ENCODE data around the gene PAX8. TPM values are rescaled to one million over a fixed set of nuclear protein-coding genes. Genes with fewer than 3 reads are reported as not detected.
A peak's percentile ranks its signal among the peaks of the same experiment; 100 is the strongest.
"Not testable (repeated sequence)": the region's sequence is repeated elsewhere in the genome, so short reads cannot be mapped to it uniquely, and the experiment has no call there.

Gene PAX8
- 2.1 and 5.8 TPM in 2 replicates for total RNA-seq (2014; rRNA removed; shearing (Covaris generic))
- polyA plus RNA-seq (2016; fragmentation: Nextera tagmentation; extraction: Ambion mirVana), result 13.1 and 20.4 TPM in 2 replicates

DNA sequence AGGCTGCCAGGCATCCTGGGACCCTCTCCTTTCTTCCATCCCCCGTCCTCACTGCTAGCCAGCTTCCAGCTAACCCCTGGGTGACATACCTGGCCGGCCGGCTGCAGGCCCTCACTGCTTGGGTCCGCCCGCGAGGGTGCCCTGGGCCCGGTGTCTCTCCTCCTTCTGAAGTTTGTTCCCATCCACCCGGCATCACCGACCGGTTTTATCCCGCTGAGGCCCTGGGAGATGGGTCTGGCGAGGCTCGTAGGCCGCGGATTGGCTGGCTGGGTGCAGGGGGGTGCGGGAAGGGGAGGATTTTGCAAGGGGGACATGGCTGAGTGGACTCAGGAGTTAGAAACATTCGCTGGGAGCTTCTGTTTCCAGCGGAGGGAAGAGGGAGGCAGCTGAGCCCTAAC, at the start of gene PAX8:
Gene PAX8, minus strand, starts transcription at position 180 of the 398 bp plus-strand sequence. CDS start 527 bp downstream, outside the sequence.
- Histone ChIP-seq H4K20me1 (ENCODE audit: insufficient read depth) (no peaks in the 10 kb centered on the region), H3K79me2 (ENCODE audit: insufficient read depth) (no peaks in the 10 kb centered on the region), H2AFZ (no peak within 1 kb of the TSS), H3F3A (ENCODE audit: insufficient read depth) (peaks cover 10% of the 10 kb centered on the region; the same call in 1 of the 2 replicates), H3K27ac (no peak within 1 kb of the TSS), H3K4me3 (no peak within 1 kb of the TSS), H3K36me3 (ENCODE audit: low read depth) (no peaks in the 10 kb centered on the region), H3K9me3 (ENCODE audit: low read depth) (no peaks in the 10 kb centered on the region), H3K27me3 (replicated peaks; ENCODE audit: insufficient read depth) (peaks cover 39% of the 10 kb centered on the region), H3K4me1 (ENCODE audit: insufficient read depth) (peaks cover 20% of the 10 kb centered on the region), H3K4me2 (ENCODE audit: unreplicated experiment) (no peak within 1 kb of the TSS), H3K9ac (no peak within 1 kb of the TSS), H3K9me2 (ENCODE audit: insufficient read depth) (no peaks in the 10 kb centered on the region)
- TF ChIP-seq EZH2phosphoT487 (IDR thresholded peaks at IDR 0.05; ENCODE audit: insufficient read depth, low read depth) (no peak), EZH2 (IDR thresholded peaks at IDR 0.05; ENCODE audit: insufficient read depth, poor library complexity, severe bottlenecking) (no peak)
- 94 to 97% methylated on average over 17 to 18 of the region's 18 CpGs for WGBS, 2 experiments (ENCODE audit: low coverage in 1 of 2, low lambda C conversion rate in 2 of 2, missing lambda C conversion rate in 2 of 2)
- in situ Hi-C loops (cut with MboI), result no loop called here
- DNase-seq, result no peak

DNA sequence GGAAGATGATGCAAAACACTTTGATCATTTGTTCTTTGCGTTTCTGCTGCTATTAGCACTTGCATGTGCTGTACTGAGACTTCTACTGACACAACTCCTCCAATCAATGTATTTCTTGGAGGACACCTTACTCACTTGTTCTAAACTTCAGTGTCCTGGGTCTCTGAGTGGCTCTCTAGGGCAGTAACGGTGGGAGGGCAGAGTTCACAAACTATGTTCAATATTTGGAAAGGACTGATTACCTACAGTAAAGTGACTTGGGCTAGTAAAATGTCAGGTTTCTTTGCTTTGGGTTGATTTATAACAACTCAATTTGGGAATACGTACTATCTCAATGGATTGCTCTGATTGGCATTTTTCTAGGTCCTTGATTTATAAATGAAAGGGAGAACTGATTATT, 49.3 kb upstream of the PAX8 start:
- no peaks in the 10 kb centered on the region for H3K27me3 ChIP-seq (replicated peaks; ENCODE audit: insufficient read depth)
- 98% methylated on average over 3 of the region's 3 CpGs for WGBS, 2 experiments (ENCODE audit: low coverage in 1 of 2, low lambda C conversion rate in 2 of 2, missing lambda C conversion rate in 2 of 2)
- peak overlapping the region; percentile 73; the same call in 1 of the 2 replicates for H3K9ac ChIP-seq
- no peak overlapping the region for H2AFZ ChIP-seq
- in situ Hi-C loops (cut with MboI), result no loop called here
- TF ChIP-seq EZH2phosphoT487 (IDR thresholded peaks at IDR 0.05; ENCODE audit: insufficient read depth, low read depth) (no peak), EZH2 (IDR thresholded peaks at IDR 0.05; ENCODE audit: insufficient read depth, poor library complexity, severe bottlenecking) (no peak)
- H3F3A ChIP-seq (ENCODE audit: insufficient read depth), result peaks cover 54% of the 10 kb centered on the region
- H3K9me3 ChIP-seq (ENCODE audit: low read depth), result no peaks in the 10 kb centered on the region
- H3K27ac ChIP-seq, result peak overlapping the region; percentile 91
- no peak for DNase-seq
- H3K9me2 ChIP-seq (ENCODE audit: insufficient read depth), result no peaks in the 10 kb centered on the region
- no peaks in the 10 kb centered on the region for H4K20me1 ChIP-seq (ENCODE audit: insufficient read depth)
- H3K36me3 ChIP-seq (ENCODE audit: low read depth), result no peaks in the 10 kb centered on the region
- H3K4me1 ChIP-seq (ENCODE audit: insufficient read depth), result peaks cover 57% of the 10 kb centered on the region
- no peaks in the 10 kb centered on the region for H3K79me2 ChIP-seq (ENCODE audit: insufficient read depth)
- H3K4me3 ChIP-seq, result peak overlapping the region; percentile 54
- peak overlapping the region; percentile 73 for H3K4me2 ChIP-seq (ENCODE audit: unreplicated experiment)

DNA sequence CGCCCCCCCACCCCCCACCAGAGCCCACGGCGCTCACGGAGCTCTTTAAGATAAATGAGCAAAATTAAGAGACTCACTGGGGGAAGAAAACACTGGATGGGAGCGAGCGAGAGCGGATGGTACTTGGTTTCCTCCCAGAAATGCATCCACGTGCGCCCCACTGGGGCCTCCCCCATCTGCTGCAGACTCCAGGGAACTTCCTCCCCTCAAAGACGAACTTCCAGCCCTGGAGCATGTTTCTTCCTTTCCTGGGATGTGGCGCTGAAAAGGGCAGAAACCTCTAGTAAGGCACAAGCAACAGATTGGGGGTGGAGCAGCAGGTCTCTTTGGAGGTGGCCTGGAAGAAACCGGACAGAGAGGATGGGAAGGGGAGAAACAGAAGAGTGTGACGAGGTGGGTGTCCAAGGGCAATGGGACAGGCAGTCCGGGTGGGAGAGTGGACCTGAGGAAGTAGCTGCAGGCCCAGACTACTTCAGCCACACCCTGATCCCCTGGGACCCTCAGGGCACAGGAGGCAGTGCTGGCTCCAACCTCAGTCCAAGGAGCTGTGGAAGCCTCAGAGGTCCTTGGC, 46.5 kb upstream of the PAX8 start:
- in situ Hi-C loops (cut with MboI); H3K79me2 ChIP-seq (ENCODE audit: insufficient read depth); H4K20me1 ChIP-seq (ENCODE audit: insufficient read depth); H3K27me3 ChIP-seq (replicated peaks; ENCODE audit: insufficient read depth); H3K9me3 ChIP-seq (ENCODE audit: low read depth); H3K36me3 ChIP-seq (ENCODE audit: low read depth); H3K9me2 ChIP-seq (ENCODE audit: insufficient read depth): not testable (repeated sequence)
- Histone ChIP-seq H3K4me2 (ENCODE audit: unreplicated experiment) (peak overlapping the region; percentile 89), H2AFZ (peak overlapping the region; percentile 78), H3K4me3 (peak overlapping the region; percentile 73), H3K27ac (peak overlapping the region; percentile 71), H3K9ac (peak overlapping the region; percentile 76), H3F3A (ENCODE audit: insufficient read depth) (peaks cover 47% of the 10 kb centered on the region), H3K4me1 (ENCODE audit: insufficient read depth) (peaks cover 49% of the 10 kb centered on the region)
- peak; percentile 17 for DNase-seq
- WGBS, 2 experiments (ENCODE audit: low coverage in 1 of 2, low lambda C conversion rate in 2 of 2, missing lambda C conversion rate in 2 of 2), result 7 to 12% methylated on average over 14 of the region's 14 CpGs

DNA sequence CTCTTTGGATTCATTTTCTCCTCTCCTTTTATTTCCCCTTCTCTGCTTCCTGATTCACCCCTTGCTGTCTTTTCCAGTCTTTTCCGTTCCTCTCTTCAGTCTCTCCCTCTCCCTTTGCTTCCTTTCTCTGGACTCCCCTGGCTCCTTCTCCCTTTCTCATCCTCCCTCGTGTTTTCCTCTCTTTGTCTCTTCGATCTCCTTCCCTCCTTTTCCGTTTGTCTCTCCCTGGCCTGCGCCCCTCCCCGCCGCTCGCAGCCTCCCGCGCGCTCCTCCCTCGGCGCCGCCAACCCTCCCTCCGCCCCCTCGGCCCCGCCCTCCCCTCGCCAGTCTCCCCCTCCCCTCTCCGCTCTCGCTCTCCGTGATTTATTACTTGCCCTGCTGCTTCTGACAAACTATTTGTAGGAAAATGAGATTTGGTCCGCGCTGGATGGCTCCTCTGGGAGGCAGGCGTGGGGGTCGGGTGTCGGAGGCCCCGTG, 46.0 kb upstream of the PAX8 start:
- Histone ChIP-seq H4K20me1 (ENCODE audit: insufficient read depth) (no peaks in the 10 kb centered on the region), H3K27ac (peak overlapping the region; percentile 71), H3K4me2 (ENCODE audit: unreplicated experiment) (peak overlapping the region; percentile 89), H2AFZ (peak overlapping the region; percentile 78), H3K79me2 (ENCODE audit: insufficient read depth) (no peaks in the 10 kb centered on the region), H3K9me2 (ENCODE audit: insufficient read depth) (no peaks in the 10 kb centered on the region), H3K27me3 (replicated peaks; ENCODE audit: insufficient read depth) (no peaks in the 10 kb centered on the region), H3K9ac (peak overlapping the region; percentile 76), H3K4me1 (ENCODE audit: insufficient read depth) (peaks cover 44% of the 10 kb centered on the region), H3K9me3 (ENCODE audit: low read depth) (no peaks in the 10 kb centered on the region), H3K36me3 (ENCODE audit: low read depth) (no peaks in the 10 kb centered on the region), H3K4me3 (peak overlapping the region; percentile 73), H3F3A (ENCODE audit: insufficient read depth) (peaks cover 42% of the 10 kb centered on the region)
- no peak for TF ChIP-seq EZH2phosphoT487 (IDR thresholded peaks at IDR 0.05; ENCODE audit: insufficient read depth, low read depth)
- TF ChIP-seq EZH2 (IDR thresholded peaks at IDR 0.05; ENCODE audit: insufficient read depth, poor library complexity, severe bottlenecking), result no peak
- peak; percentile 84 for DNase-seq
- in situ Hi-C loops (cut with MboI), result no loop called here
- 0 to 1% methylated on average over 6 to 27 of the region's 27 CpGs for WGBS, 2 experiments (ENCODE audit: low coverage in 1 of 2, low lambda C conversion rate in 2 of 2, missing lambda C conversion rate in 2 of 2)

DNA sequence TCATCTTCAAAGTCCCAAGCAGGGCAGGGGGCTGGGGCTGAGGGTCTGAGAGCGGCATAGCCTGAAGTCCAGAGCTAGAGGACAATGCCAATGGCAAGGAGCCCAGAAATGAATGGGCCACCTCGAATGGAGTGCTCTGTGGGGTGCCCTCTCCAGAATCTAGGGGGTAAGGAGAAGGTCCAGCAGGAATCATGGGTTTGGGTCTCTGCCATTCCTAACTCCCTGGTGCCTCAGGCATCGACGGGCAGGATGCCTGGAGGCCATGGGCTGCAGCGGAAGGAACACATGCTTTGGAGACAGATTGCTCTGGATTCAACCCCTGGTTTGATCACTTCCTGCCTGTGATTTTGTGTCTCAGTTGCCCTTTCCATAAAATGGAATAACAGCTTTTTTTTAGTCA, 44.4 kb upstream of the PAX8 start:
- H3K27ac ChIP-seq; H3K9ac ChIP-seq; H4K20me1 ChIP-seq (ENCODE audit: insufficient read depth); DNase-seq; H3K79me2 ChIP-seq (ENCODE audit: insufficient read depth); H3K9me3 ChIP-seq (ENCODE audit: low read depth); in situ Hi-C loops (cut with MboI); H3K36me3 ChIP-seq (ENCODE audit: low read depth); H3K4me3 ChIP-seq; H3K9me2 ChIP-seq (ENCODE audit: insufficient read depth); H3K27me3 ChIP-seq (replicated peaks; ENCODE audit: insufficient read depth); H3K4me2 ChIP-seq (ENCODE audit: unreplicated experiment); H2AFZ ChIP-seq: not testable (repeated sequence)
- Histone ChIP-seq H3F3A (ENCODE audit: insufficient read depth) (peaks cover 32% of the 10 kb centered on the region), H3K4me1 (ENCODE audit: insufficient read depth) (peaks cover 33% of the 10 kb centered on the region)
- 76 to 78% methylated on average over 5 of the region's 5 CpGs for WGBS, 2 experiments (ENCODE audit: low coverage in 1 of 2, low lambda C conversion rate in 2 of 2, missing lambda C conversion rate in 2 of 2)

DNA sequence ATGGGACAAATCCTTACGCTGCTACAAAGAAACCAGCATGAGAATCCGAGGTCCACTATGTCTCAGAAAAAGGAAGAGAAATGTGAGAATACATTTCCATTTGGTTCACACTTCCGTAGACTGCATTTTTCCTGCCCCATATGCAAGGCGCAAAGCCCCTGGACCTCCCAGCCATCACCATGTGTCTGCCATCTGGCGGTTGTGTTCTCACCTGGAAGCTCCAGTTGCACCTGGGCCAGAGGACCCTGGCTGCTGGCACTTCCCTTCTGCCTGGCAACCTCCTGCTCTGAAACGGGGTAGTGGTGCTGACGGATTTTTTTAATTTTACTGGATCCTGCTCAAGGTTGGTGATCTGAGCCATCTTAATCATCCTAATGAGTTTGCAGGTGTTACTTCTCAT, 41.4 kb upstream of the PAX8 start:
- in situ Hi-C loops (cut with MboI), result not testable (repeated sequence)
- 89 to 91% methylated on average over 7 of the region's 7 CpGs for WGBS, 2 experiments (ENCODE audit: low coverage in 1 of 2, low lambda C conversion rate in 2 of 2, missing lambda C conversion rate in 2 of 2)

DNA sequence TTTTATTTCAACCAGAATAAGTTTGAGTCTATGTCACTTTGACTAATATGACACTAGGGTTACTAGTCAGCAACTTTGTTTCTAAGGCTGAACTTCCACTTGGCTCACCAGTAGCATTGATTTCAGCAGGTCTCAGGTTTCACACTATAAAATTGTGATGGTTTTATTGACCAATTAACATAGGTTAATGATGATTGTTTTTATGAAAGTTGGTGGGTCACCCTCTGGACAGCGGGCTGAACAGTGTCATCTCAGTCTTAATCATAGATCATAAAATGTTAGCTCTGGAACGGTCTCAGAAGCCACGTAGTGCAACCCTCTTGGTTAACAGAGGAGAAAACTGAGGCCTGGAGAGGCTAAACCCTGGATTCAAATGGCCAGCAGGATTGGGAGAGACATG, 40.2 kb upstream of the PAX8 start:
- DNase-seq; H3K79me2 ChIP-seq (ENCODE audit: insufficient read depth); H3K4me2 ChIP-seq (ENCODE audit: unreplicated experiment); H2AFZ ChIP-seq; H3K9me2 ChIP-seq (ENCODE audit: insufficient read depth); H3K27ac ChIP-seq; H3K4me1 ChIP-seq (ENCODE audit: insufficient read depth); H3K36me3 ChIP-seq (ENCODE audit: low read depth); H4K20me1 ChIP-seq (ENCODE audit: insufficient read depth); in situ Hi-C loops (cut with MboI); H3F3A ChIP-seq (ENCODE audit: insufficient read depth); H3K27me3 ChIP-seq (replicated peaks; ENCODE audit: insufficient read depth); H3K9ac ChIP-seq; H3K9me3 ChIP-seq (ENCODE audit: low read depth); H3K4me3 ChIP-seq: not testable (repeated sequence)
- 58% methylated on average over 3 of the region's 3 CpGs for WGBS, 2 experiments (ENCODE audit: low coverage in 1 of 2, low lambda C conversion rate in 2 of 2, missing lambda C conversion rate in 2 of 2)

More for the DNA sequence above, 41.4 kb upstream of the PAX8 start:
- H3K9me3 ChIP-seq (ENCODE audit: low read depth); H4K20me1 ChIP-seq (ENCODE audit: insufficient read depth); H3K9me2 ChIP-seq (ENCODE audit: insufficient read depth); H3K27me3 ChIP-seq (replicated peaks; ENCODE audit: insufficient read depth); H3K4me1 ChIP-seq (ENCODE audit: insufficient read depth); H3K27ac ChIP-seq; H3K9ac ChIP-seq; H3K79me2 ChIP-seq (ENCODE audit: insufficient read depth); H3K36me3 ChIP-seq (ENCODE audit: low read depth); H3K4me3 ChIP-seq; H2AFZ ChIP-seq; DNase-seq; H3K4me2 ChIP-seq (ENCODE audit: unreplicated experiment): not testable (repeated sequence)
- peaks cover 10% of the 10 kb centered on the region for H3F3A ChIP-seq (ENCODE audit: insufficient read depth)

Data from GM23248 (cell line).